Stimulated activated naive B cell treated with anti-CD40 and anti-IgM and Interleukin-4, amounts not matched to agents 10 μg/mL and 1 μg/mL and 100 μg/mL, for 72 hours (primary cell): ENCODE data around the gene ANKRD6.

Experiments
- ATAC-seq, 2 donors: fragments of 150-1000 bp; cut with Tn5 transposase; replicated peaks; 2 replicates each; pipeline ENCODE4 v1.10.0; 2021; ENCODE audit warnings: moderate library complexity in 1 of 2
- DNase-seq: peaks from one replicate; pipeline ENCODE4 v3.0.0; 2021
- H3K27ac Mint-ChIP-seq: one replicate; pipeline ENCODE4 v1.8.0; 2022; ENCODE audit warnings: mild to moderate bottlenecking, mixed read lengths
- H3K27me3 Mint-ChIP-seq, 2 donors: one replicate each; pipeline ENCODE4 v1.8.0; 2022; ENCODE audit warnings: mixed read lengths in 2 of 2
- H3K36me3 Mint-ChIP-seq, 2 donors: one replicate each; pipeline ENCODE4 v1.8.0; 2022; ENCODE audit warnings: mixed read lengths in 2 of 2, mild to moderate bottlenecking in 1 of 2
- H3K4me1 Mint-ChIP-seq, 2 donors: one replicate each; pipeline ENCODE4 v1.8.0; 2022; ENCODE audit warnings: mixed read lengths in 2 of 2, mild to moderate bottlenecking in 1 of 2
- H3K4me3 Mint-ChIP-seq, 2 donors: one replicate each; pipeline ENCODE4 v1.8.0; 2022; ENCODE audit warnings: mild to moderate bottlenecking in 2 of 2, mixed read lengths in 2 of 2, moderate library complexity in 1 of 2
- H3K9me3 Mint-ChIP-seq, 2 donors: one replicate each; pipeline ENCODE4 v1.8.0; 2022; ENCODE audit warnings: mixed read lengths in 2 of 2, mild to moderate bottlenecking in 1 of 2

ANKRD6 gene

DNA sequence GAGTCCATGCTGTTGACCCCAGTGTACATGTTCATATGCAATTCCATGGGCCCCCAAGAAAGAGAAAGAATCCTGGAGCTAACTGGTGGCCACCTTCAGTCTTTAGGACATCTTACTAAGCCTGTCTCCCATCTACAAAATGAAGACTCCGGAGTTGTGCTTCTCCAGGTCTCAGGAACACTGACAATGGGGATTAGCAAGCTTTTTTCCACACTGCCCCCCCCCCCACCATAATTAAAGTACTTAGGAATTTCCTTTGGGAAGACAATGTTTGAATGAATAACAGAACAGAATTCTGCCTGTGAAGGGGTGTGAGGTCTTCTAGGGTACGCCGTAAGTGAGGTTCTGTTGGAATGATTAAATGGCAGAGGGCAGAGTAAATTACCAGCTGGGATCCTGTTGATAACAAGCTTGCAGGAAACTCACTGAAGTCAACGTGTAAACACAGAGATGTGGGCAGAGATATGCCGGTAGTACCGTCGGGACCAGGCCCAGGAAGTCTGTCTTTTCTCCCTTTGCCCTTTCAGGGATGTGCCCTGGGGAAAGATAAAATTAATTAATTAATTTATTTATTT lies 63.1 kb downstream of the ANKRD6 start:
- Mint-ChIP-seq H3K27me3 (no peaks in the 10 kb centered on the region), H3K36me3 (no peaks in the 10 kb centered on the region), H3K9me3 (no peaks in the 10 kb centered on the region), H3K4me3 (no peak overlapping the region), H3K27ac (no peak overlapping the region), H3K4me1 (peaks cover 0 to 5% of the 10 kb centered on the region in 2 donors)
- no peak for ATAC-seq
- no peak for DNase-seq

DNA sequence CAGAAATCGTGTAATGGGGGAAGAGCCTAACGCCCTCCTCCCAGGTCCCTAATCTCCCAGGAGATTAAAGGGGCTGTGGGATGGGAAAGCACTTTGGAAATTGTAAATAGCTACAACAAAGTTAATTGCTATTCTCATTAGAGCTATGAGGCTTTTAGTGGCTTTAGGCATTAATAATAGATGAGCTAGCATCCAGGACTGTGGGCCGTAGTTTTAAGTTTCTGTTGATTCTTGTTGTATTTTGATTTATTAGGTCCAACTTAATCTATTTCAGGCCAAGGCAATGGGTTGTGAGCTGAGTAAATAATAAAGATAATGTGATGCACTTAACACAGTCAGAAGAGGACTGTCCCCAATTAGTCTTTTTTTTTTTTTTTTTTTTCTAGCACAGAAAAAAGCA lies 67.7 kb downstream of the ANKRD6 start:
- Mint-ChIP-seq H3K27me3 (no peaks in the 10 kb centered on the region), H3K4me3 (no peak overlapping the region), H3K27ac (no peak overlapping the region), H3K9me3 (no peaks in the 10 kb centered on the region), H3K36me3 (no peaks in the 10 kb centered on the region), H3K4me1 (no peaks in the 10 kb centered on the region)
- no peak for DNase-seq
- no peak for ATAC-seq

- H3K9me3 Mint-ChIP-seq, result no peaks in the 10 kb centered on the region
- no peaks in the 10 kb centered on the region for H3K36me3 Mint-ChIP-seq
- no peak for ATAC-seq
- no peaks in the 10 kb centered on the region for H3K27me3 Mint-ChIP-seq
- H3K27ac Mint-ChIP-seq, result no peak overlapping the region
- no peaks in the 10 kb centered on the region for H3K4me1 Mint-ChIP-seq
- no peak overlapping the region for H3K4me3 Mint-ChIP-seq
- DNase-seq, result no peak
Measured at GRCh38 chr6:89501222-89501621, 68.3 kb downstream of the ANKRD6 start.

DNA sequence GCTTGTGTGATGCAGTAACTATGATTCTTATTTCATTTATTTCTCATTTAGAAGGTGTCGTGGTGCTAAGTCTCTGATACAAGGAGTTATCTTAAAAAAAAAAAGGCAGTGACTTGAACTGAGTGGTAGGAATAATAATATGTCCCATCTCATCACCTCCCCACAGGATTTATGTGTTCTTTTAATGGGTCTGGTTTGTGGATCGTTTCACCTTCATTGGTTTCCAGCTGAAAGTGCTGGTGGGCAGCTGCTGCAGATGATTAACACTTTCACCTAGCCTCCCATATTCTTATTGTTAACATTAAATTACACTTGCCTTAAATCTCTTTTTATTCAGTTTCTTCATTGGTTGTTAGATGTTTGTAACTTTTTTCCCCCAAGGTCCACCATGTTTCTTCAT lies 68.8 kb downstream of the ANKRD6 start:
- ATAC-seq (no peak), DNase-seq (no peak)
- Mint-ChIP-seq H3K27me3 (no peaks in the 10 kb centered on the region), H3K4me3 (no peak overlapping the region), H3K36me3 (no peaks in the 10 kb centered on the region), H3K4me1 (no peaks in the 10 kb centered on the region), H3K9me3 (no peaks in the 10 kb centered on the region), H3K27ac (no peak overlapping the region)

- no peak overlapping the region for H3K27ac Mint-ChIP-seq
- H3K36me3 Mint-ChIP-seq, result no peaks in the 10 kb centered on the region
- H3K27me3 Mint-ChIP-seq, result no peaks in the 10 kb centered on the region
- ATAC-seq, result no peak
- no peak for DNase-seq
- H3K4me1 Mint-ChIP-seq, result no peaks in the 10 kb centered on the region
- H3K9me3 Mint-ChIP-seq, result no peaks in the 10 kb centered on the region
- no peak overlapping the region for H3K4me3 Mint-ChIP-seq
Measured at GRCh38 chr6:89503641-89504040, 70.7 kb downstream of the ANKRD6 start.

DNA sequence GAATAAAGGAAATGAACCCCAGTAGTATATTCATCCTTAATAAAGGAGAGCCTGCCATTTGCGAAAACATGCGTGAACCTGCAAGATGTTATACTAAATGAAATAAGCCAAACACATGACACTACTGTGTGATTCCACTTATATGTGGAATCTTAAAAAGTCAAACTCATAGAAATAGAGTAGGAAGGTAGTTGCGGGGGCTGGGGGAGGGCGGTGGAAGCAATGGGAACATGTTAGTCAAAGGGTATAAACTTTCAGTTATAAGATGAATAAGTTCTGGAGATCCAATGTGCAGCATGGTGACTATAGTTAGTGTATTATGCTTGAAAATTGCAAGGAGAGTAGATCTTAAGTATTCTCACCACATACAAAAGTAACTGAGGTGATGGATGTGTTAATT lies 72.9 kb downstream of the ANKRD6 start:
- H3K4me1 Mint-ChIP-seq, result no peaks in the 10 kb centered on the region

DNA sequence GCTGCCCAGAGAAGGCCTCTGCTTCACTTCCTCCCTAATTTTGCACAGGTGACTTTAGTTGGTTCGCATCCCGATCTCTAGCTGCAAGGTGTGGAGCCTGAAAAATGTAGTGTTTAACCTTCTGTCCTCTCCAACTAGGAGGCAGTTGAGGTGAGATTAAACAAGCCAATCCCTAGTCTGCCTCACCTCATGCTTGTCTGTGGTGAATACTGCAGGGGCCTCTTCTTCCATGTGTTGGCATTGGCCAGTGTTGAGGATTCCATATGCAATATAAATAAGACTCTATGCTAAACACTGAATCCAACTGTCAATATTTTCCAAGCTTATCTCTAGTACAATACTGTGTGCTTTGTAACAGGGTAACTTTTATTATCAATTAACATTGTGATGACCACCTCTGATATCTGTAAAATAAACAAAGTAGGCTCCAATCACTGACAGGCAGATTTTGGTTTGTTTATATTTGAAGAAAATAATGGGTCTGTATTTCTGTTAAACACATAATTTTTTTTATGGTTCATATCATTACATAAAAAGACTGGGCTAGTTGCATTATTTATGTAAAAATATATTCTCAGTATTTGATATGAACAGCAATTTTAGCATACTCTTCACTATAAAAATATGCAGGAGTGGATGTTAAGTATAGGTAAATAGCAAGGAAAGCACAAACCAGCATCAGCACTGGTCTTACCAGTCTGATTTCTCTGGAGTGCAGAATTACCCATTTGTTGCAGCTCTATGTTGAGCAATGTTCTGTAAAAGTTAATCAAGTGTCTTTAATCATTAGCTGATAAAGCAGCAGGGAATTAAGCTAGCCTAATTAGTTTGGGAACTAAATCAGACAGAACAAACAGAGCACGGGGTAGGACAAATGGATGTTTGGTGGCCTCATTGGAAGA lies 74.0 kb downstream of the ANKRD6 start:
- Mint-ChIP-seq H3K27me3 (no peaks in the 10 kb centered on the region), H3K4me3 (no peak overlapping the region), H3K27ac (no peak overlapping the region), H3K9me3 (no peaks in the 10 kb centered on the region), H3K4me1 (no peaks in the 10 kb centered on the region), H3K36me3 (peaks cover 0 to 1% of the 10 kb centered on the region in 2 donors)
- no peak for ATAC-seq
- no peak for DNase-seq

More for the DNA sequence above, 72.9 kb downstream of the ANKRD6 start:
- H3K27ac Mint-ChIP-seq, result no peak overlapping the region
- DNase-seq (no peak), ATAC-seq (no peak)
- H3K27me3 Mint-ChIP-seq, result no peaks in the 10 kb centered on the region
- peaks cover 0 to 1% of the 10 kb centered on the region in 2 donors for H3K36me3 Mint-ChIP-seq
- no peak overlapping the region for H3K4me3 Mint-ChIP-seq
- no peaks in the 10 kb centered on the region for H3K9me3 Mint-ChIP-seq

DNA sequence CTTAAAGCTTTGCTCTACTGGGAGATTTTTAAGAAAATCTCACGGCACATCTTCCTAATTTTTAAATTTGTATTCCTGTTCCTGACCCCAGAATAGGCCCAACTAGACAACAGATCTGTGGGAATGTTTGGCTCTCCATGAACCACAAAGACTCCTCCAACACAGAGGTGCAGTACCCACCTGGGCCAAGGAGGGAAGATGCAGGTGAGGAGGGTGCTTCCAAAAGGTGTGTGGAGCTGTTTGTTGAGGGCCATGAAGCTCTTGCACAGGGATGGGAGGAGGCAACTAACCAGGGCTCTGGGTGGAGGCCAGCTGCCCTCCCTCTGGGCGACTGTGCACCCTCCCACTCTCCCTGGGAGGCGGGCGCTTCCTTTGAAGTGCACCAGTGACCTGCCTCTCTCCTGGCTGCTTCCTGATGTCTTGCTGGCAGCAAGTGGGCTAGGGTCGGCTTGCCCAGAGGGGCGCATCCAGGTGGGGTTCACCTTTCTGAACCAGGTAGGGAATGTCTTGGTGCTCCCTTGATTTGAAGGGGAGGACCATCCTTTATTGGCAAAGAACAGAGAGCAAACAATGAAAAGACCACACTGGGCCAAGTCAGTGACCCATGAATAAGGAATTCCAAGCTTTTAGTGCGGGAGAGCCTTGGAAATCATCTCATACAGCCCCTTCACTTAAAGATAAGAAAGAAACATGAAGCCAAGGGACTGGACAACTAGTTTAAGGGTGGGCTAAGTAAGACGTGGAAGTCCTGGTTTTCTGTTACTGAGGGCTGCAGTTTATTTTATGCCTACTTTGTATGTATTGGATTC lies 76.0 kb downstream of the ANKRD6 start:
- H3K36me3 Mint-ChIP-seq, result peaks cover 0 to 1% of the 10 kb centered on the region in 2 donors
- H3K4me1 Mint-ChIP-seq, result no peaks in the 10 kb centered on the region
- no peak for ATAC-seq
- H3K4me3 Mint-ChIP-seq, result no peak overlapping the region
- H3K27ac Mint-ChIP-seq, result no peak overlapping the region
- no peaks in the 10 kb centered on the region for H3K9me3 Mint-ChIP-seq
- no peaks in the 10 kb centered on the region for H3K27me3 Mint-ChIP-seq
- DNase-seq, result no peak

DNA sequence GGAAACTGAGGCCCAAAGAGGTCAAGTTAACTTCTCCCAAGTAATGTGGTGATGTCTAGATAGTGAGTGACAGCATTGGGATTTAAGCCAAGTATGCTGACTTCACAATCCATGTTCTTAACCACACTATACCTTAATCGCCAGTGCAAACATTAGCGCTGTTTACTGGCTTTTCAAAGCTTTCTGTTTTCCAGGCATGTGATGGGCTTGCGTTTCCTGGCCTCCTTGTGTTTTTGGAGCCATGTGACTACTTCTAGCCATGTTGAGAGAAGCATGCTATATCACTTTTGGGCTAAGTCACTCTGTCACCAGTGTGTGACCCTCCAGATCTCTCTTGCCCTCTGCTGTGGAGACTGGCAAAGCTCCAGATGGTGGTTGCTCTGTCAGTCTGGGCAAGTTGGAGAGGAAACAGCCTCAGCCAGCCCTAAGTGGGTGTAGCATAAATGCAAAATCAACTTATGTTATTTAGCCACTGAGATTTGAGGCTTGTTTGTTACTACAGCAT lies 76.9 kb downstream of the ANKRD6 start:
- H3K4me3 Mint-ChIP-seq, result no peak overlapping the region

GRCh38 chr6:89510393-89510792 lies 77.4 kb downstream of the ANKRD6 start:
- Mint-ChIP-seq H3K4me1 (no peaks in the 10 kb centered on the region), H3K9me3 (no peaks in the 10 kb centered on the region), H3K4me3 (no peak overlapping the region), H3K27ac (no peak overlapping the region), H3K36me3 (peaks cover 0 to 1% of the 10 kb centered on the region in 2 donors), H3K27me3 (no peaks in the 10 kb centered on the region)
- ATAC-seq, result no peak
- DNase-seq, result no peak

More for the DNA sequence above, 76.9 kb downstream of the ANKRD6 start:
- Mint-ChIP-seq H3K36me3 (peaks cover 0 to 1% of the 10 kb centered on the region in 2 donors), H3K27ac (no peak overlapping the region), H3K27me3 (no peaks in the 10 kb centered on the region), H3K4me1 (no peaks in the 10 kb centered on the region), H3K9me3 (no peaks in the 10 kb centered on the region)
- DNase-seq (no peak), ATAC-seq (no peak)

GRCh38 chr6:89518352-89519055 lies 85.6 kb downstream of the ANKRD6 start:
- Mint-ChIP-seq H3K27me3 (no peaks in the 10 kb centered on the region), H3K4me3 (no peak overlapping the region), H3K27ac (no peak overlapping the region), H3K9me3 (no peaks in the 10 kb centered on the region), H3K4me1 (no peaks in the 10 kb centered on the region), H3K36me3 (peaks cover 0 to 4% of the 10 kb centered on the region in 2 donors)
- DNase-seq (no peak), ATAC-seq (no peak)

- Mint-ChIP-seq H3K4me3 (no peak overlapping the region), H3K36me3 (peaks cover 0 to 1% of the 10 kb centered on the region in 2 donors), H3K27ac (no peak overlapping the region), H3K27me3 (no peaks in the 10 kb centered on the region), H3K9me3 (no peaks in the 10 kb centered on the region), H3K4me1 (no peaks in the 10 kb centered on the region)
- no peak for ATAC-seq
- no peak for DNase-seq
Measured at GRCh38 chr6:89520736-89521135, 87.8 kb downstream of the ANKRD6 start.

DNA sequence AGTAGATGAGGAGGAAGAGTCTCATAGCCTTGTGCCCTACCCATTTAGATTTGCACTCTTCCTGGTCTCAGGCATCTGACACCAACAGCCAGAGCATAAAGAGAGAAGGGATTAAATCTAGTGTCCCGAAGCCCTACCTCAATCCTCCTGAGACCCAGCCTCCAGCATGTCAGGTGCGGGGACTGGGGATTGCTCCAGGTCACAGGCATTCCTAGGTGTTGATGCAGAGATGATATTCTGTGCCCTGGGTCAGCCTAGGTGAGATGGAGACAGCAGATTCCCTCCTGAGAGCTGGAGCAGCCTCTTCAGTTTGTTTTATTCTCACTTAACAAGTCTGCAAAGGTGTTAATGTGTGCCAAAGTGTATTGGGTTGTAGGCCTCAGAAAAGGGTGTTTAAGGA lies 89.8 kb downstream of the ANKRD6 start:
- ATAC-seq (no peak), DNase-seq (no peak)
- Mint-ChIP-seq H3K27ac (no peak overlapping the region), H3K9me3 (no peaks in the 10 kb centered on the region), H3K4me3 (no peak overlapping the region), H3K27me3 (no peaks in the 10 kb centered on the region), H3K36me3 (no peaks in the 10 kb centered on the region), H3K4me1 (no peaks in the 10 kb centered on the region)
